Mesothelial cell of epicardium (in vitro differentiated cells): ENCODE results near the gene NF1. TPM values are rescaled to one million over a fixed set of nuclear protein-coding genes. Genes with fewer than 3 reads are reported as not detected.

Experiments
- DNase-seq, 2 experiments: peaks; one replicate each; pipeline ENCODE4 v3.0.0; 2021; ENCODE audit warnings: low spot score in 2 of 2; ENCODE audit not compliant: unreplicated experiment in 2 of 2
- H3K27ac Mint-ChIP-seq: 2 replicates; pipeline ENCODE4 v1.8.0; 2021; ENCODE audit warnings: mixed read lengths
- H3K27me3 Mint-ChIP-seq: 2 replicates; pipeline ENCODE4 v1.8.0; 2021; ENCODE audit warnings: low read depth, mixed read lengths
- H3K36me3 Mint-ChIP-seq: 2 replicates; pipeline ENCODE4 v1.8.0; 2021; ENCODE audit warnings: mixed read lengths
- H3K4me1 Mint-ChIP-seq: 2 replicates; pipeline ENCODE4 v1.8.0; 2021; ENCODE audit warnings: mixed read lengths
- H3K4me3 Mint-ChIP-seq: 2 replicates; pipeline ENCODE4 v1.8.0; 2021; ENCODE audit warnings: mild to moderate bottlenecking, moderate library complexity, mixed read lengths
- H3K9me3 Mint-ChIP-seq: 2 replicates; pipeline ENCODE4 v1.8.0; 2021; ENCODE audit warnings: mixed read lengths
- total RNA-seq: library from RNA; stranded (reverse); gene quantifications from 3 replicates; pipeline ENCODE4 v1.2.1, GENCODE V29; 2021
- TF ChIP-seq, protein P1 (sequence below): fragments of 200-600 bp; sonication (generic); IDR thresholded peaks from one replicate; pipeline ENCODE4 v1.5.0; 2021; ENCODE audit warnings: antibody characterized with exemption; ENCODE audit not compliant: unreplicated experiment

NF1 gene
- total RNA-seq, 1 donor from 2014 or later = 104 TPM

DNA sequence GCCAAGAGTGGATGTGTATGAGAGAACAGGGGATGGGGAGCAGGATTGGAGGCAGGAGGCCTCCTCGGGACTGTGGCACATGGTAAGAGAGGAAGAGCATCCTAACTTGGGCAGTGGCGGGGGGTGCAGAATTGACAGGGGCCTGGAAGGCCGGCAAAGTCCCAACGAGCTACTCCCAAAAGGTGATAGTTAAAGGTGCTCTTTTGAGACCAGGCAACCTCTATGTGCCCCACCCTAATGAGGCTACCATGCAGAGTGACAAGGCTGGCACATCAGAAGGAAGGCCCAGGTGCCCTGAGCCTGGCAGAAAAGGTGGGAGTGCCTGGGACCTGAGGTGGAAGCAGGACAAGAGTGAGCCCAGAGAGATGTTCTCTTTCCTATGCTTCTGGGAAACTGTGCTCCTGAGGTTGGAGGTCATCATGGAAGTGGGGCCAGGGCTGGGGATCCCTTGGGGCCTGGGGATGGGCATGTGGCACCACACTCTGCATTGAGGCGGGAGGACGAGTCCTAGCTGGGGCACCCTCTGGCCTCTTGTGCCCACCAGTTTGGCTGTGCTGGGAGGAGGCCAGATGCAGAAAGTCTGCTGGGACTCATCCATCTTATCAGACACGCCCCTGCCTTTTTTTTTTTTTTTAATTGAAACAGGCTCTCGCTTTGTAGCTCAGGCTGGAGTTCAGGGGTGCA is 302.6 kb downstream of the NF1 start:
- Mint-ChIP-seq H3K4me3 (no peak overlapping the region), H3K27me3 (peaks cover 59% of the 10 kb centered on the region), H3K36me3 (no peaks in the 10 kb centered on the region), H3K27ac (no peak overlapping the region), H3K9me3 (no peaks in the 10 kb centered on the region), H3K4me1 (no peaks in the 10 kb centered on the region)
- peak in 1 of 2 experiments; percentile 32 for DNase-seq
- TF ChIP-seq, protein P1, sequence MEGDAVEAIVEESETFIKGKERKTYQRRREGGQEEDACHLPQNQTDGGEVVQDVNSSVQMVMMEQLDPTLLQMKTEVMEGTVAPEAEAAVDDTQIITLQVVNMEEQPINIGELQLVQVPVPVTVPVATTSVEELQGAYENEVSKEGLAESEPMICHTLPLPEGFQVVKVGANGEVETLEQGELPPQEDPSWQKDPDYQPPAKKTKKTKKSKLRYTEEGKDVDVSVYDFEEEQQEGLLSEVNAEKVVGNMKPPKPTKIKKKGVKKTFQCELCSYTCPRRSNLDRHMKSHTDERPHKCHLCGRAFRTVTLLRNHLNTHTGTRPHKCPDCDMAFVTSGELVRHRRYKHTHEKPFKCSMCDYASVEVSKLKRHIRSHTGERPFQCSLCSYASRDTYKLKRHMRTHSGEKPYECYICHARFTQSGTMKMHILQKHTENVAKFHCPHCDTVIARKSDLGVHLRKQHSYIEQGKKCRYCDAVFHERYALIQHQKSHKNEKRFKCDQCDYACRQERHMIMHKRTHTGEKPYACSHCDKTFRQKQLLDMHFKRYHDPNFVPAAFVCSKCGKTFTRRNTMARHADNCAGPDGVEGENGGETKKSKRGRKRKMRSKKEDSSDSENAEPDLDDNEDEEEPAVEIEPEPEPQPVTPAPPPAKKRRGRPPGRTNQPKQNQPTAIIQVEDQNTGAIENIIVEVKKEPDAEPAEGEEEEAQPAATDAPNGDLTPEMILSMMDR = no peak

DNA sequence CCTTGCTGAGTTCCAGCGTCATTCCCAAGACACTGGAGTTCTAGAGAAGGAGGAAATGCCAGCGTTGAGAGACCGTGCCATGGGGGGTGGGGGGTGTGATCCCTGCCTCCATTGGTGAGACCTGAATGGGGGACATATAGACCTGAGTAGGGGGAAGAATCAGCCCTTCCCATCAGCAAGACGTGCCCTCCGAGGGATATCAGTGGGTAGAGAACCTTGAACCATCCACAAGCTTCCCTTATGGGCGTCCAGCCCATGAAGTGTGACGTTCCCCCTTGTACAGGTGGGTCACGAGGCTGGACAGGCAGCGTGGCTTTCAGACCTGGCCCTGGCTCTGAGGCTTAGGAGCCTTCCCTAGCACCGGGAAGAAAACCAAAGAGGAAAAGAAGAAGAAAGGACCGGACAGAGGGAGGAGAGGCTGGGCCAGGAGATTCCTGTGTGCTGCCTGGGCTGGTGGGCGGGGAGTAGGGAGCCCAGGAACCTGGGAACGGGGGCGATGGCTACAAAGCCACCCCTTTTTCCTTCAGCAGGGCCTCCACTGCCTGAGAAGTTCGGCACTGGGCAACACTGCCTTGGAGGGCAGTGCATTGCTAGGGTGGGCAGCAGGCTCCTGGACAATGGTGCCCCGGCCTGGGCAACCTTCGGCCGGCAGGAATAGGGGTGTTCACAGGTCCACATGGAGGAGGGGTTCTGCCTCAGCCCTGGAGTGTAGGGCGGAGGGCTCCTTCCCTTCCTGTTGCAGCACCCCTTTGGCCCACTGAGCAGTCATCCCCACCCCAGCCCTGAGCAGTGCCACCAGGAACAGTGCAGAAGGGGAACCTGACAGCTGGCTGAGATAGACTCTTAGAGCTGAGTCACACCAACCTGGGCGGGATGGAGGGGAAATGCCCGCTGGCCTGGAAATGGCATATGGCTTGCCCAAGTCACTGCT is 303.9 kb downstream of the NF1 start:
- Mint-ChIP-seq H3K27ac (no peak overlapping the region), H3K4me1 (no peaks in the 10 kb centered on the region), H3K9me3 (no peaks in the 10 kb centered on the region), H3K4me3 (no peak overlapping the region), H3K27me3 (peaks cover 47% of the 10 kb centered on the region), H3K36me3 (no peaks in the 10 kb centered on the region)
- DNase-seq = peak in 1 of 2 experiments; percentile 30
- TF ChIP-seq, protein P1 = no peak

DNA sequence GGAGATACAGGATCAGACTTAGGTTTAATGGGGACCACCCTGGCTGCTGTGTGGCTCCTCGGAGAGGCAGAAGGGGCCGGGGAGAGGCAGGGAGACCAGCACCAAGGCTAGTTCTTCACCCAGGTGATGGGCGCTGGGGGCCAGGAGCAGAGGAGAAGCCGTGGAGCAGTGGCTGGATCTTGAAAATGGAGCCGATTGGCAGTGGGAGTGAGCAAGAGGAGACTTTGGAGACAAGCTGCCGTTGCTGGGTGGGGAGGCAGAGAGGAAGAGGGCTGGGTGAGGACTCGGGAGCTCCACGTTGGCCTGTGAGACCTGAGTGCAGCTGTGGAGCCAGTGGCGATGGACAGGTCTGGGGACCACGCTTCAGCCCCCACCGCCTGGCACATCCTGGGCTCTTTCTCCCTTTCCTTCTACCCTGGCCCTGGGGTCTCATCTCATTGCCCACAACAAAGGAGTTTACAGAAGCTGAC is 305.7 kb downstream of the NF1 start:
- no peaks in the 10 kb centered on the region for H3K36me3 Mint-ChIP-seq
- H3K27ac Mint-ChIP-seq = no peak overlapping the region
- no peak overlapping the region for H3K4me3 Mint-ChIP-seq
- H3K4me1 Mint-ChIP-seq = no peaks in the 10 kb centered on the region
- TF ChIP-seq, protein P1 = no peak
- DNase-seq = no peak
- no peaks in the 10 kb centered on the region for H3K9me3 Mint-ChIP-seq
- peaks cover 33% of the 10 kb centered on the region for H3K27me3 Mint-ChIP-seq

DNA sequence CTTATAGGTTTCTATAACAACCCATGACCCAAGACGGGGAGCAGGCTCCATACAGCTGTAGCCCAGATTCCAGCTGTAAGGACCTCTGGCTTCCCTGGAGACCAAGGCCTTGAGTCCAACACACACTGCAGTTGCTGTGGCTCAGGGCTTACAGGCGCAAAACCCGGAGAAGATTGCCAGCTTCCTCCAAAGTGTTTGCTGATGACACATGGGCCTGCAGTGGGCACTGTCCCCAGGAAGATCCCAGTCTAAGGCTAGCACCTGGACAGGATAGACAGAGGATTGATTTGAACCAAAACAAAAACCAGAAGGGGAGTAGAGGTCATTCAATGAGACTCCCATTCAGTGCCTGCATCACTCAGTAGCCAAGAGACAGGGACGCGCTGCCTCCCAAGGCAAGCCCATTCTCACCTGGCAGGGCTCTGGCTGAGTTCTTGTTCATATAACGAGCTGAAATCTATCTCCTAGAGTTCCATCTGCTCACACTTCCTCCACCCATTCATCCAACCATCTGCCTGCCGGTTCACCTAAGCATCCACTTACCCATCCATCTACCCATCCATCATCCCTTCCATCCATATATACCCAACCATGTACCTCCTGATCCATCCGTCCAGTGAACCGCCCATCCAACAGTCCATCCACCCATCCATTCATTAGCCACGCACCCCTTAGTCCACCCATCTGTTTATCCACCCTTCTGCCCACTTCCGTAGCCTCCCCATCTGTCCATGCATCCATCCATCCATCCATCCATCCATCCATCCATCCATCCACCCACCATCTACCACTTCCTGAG is 306.9 kb downstream of the NF1 start:
- TF ChIP-seq, protein P1 = no peak
- Mint-ChIP-seq H3K9me3 (no peaks in the 10 kb centered on the region), H3K4me3 (no peak overlapping the region), H3K4me1 (no peaks in the 10 kb centered on the region), H3K27ac (no peak overlapping the region), H3K36me3 (no peaks in the 10 kb centered on the region), H3K27me3 (peaks cover 24% of the 10 kb centered on the region)
- no peak for DNase-seq

DNA sequence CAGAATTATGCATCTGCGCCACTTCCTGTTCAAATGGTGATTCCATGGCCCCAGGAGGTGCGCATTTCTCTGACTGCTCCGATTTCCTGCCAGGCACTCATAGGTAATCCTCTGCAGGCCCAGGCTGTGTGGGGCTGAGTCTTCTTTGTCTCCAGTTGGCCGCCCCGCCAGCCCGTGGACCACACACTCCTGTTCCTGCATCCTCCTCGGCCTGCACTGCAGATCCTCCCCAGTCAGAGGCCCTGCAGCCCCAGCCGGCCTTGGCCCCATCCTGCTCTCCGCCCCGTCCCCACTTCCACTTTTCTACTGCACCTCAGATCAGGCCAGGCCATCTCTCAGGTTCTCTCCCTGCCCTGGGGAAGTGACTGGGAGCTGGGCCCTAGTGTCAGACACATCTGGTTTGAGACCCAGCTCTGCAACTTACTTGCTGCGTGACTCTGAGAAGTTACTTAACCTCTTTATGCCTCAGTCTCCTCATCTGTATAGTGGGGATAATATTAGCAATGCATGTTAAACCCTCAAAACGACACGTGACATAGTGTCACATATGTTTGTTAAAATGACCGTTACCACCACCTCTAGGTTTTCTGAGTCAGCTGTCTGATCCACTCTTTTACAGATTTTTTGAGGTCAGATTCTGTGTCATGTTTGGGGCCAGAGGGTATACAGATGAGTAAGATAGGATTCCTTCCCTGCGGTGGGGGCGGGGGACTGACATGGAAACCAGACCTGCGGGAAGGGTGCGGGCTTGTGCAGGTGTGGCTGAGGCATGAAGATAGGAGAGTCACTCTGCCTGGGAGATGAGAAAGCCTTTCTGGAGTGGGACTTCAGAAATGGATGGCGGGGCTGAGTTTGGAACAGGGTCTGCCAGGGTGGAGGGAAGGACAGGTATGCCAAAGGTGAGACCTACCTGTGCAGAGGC is 309.5 kb downstream of the NF1 start:
- TF ChIP-seq, protein P1 = no peak
- Mint-ChIP-seq H3K27me3 (peaks cover 11% of the 10 kb centered on the region), H3K4me3 (no peak overlapping the region), H3K27ac (no peak overlapping the region), H3K9me3 (no peaks in the 10 kb centered on the region), H3K4me1 (no peaks in the 10 kb centered on the region), H3K36me3 (no peaks in the 10 kb centered on the region)
- no peak for DNase-seq
